DMS 273 (cell line): ENCODE results near the gene CLMP.
A peak's percentile ranks its signal among the peaks of the same experiment; 100 is the strongest.
"Not testable (repeated sequence)": the region's sequence is repeated elsewhere in the genome, so short reads cannot be mapped to it uniquely, and the experiment has no call there.

Source experiments
- DNase-seq: peaks from one replicate; lab custom pipeline; 2025; ENCODE audit not compliant: unreplicated experiment; lab: John Stamatoyannopoulos, UW

Gene CLMP

DNA sequence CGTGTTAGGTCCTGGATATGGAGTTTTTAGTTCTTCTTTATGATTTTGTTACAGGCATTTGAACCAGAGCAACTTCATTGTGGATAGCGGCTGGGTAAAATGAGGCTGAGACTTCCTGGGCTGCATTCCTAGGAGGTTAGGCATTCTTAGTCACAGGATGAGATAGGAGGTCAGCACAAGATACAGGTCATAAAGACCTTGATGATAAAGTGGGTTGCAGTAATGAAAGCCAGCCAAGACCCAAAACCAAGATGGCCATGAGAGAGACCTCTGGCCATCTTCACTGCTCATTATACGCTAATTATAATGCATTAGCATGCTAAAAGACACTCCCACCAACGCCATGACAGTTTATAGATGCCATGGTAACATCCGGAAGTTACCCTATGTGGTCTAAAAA lies 23.4 kb upstream of the CLMP start:
- DNase-seq = no peak

DNA sequence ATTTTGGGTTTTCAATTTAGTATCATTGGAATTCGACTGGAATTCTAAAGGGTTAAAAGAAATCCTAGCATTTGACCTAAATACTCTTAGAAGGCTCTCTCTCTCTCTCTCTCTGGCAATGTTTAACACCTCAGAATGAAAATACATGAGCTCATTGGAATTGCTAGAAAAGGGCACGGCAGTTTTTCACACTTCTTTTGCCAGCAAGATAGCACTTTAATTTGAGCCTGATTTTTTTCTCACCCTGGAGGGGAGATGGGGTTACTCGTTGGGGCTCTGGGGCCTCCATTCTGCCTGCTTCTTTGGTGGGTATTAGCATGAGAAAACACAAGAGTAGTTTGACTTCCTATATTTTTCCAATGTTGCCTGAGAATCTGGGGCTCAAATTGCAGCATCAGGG lies 22.8 kb upstream of the CLMP start:
- DNase-seq = no peak

DNA sequence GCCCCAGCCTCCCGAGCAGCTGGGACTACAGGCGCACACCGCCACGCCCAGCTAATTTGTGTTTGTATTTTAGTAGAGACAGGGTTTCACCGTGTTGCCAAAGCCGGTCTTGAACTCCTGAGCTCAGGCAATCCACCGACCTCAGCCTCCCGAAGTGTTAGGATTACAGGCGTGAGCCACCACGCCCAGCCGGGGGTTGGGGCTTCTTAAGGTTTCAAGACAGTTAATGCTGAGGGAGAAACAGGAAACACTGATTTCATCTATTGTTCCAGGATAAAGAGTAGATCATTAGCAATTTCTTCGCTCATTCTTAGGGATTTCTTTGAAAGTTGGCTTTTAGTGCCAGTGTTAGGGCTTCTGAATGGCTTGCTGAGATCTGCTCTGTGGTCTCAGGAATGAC lies 21.2 kb upstream of the CLMP start:
- DNase-seq = no peak

DNA sequence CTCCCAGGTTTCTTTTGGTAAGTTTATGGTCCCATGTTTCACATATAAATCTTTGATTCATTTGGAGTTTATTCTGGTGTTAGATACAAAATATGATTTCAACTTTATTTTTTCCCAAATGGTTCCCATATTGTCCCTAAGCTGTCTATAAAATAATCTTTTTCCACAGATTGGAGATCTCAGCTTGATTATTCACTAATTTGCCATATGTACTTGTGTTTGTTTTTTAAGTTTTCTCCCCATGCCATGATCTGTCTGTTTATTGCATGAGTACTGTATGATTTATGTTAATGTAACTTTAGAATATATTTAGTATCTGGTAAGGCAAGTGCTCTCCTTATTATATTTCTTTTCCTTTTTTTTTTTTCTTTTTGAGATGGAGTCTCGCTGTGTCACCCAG lies 19.9 kb upstream of the CLMP start:
- DNase-seq = no peak

DNA sequence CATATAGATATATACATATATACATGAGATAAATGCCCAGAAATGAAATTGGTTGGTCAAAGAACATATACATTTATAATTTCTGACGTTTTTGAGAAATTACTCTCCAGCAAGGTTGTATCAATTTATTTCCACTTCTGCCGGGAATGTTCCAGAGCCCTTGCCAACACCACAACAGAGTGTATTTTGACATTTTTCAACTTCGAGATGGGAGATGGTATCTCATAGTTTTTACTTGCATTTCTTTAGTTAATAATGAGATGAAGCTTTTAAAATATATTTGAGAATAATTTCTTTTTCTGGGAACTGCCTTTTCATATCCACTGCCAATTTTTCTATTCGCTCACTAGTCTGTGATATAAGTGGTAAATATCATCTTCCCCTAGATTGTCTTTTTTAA lies 19.3 kb upstream of the CLMP start:
- no peak for DNase-seq

DNA sequence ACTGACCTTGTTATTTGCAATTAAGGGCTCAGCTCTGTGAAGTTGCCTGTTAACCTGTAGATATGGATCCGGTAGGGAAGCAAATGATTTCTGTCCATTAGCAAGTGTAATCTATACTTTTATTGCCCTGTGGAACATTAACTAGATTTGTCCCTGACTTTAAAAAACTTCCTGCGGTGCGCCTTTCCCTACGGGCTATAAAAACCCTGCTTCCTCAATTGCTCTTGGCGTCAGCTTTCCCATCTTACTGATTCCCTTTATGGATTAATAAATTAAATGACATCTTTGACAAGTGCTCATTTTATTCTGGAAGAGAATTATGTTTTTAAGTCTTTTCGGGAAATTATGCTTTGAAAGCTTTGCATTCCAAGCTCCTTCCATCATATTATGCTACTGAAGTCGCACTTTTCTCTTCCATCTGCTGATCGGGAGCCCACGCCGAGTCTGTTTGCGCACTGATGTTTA lies 18.3 kb upstream of the CLMP start:
- DNase-seq = no peak

DNA sequence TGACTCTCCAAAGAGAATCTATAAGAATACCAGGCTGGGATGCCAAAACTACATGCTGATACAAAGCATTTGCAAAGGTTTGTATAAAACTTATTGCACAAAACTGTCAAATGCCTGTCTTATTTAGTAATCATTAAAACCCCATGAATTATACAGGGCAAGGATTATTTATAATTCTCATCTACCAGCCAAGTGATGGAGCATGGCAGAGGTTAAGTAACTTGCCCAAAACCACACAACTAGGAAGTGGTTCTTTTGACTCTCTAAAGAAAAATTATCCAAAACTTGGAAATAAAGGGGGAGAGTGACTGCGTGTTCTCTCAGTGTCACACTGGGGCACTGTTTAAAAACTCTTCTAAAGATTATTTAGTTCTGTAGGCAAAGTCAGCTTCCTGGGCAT lies 17.4 kb upstream of the CLMP start:
- no peak for DNase-seq

DNA sequence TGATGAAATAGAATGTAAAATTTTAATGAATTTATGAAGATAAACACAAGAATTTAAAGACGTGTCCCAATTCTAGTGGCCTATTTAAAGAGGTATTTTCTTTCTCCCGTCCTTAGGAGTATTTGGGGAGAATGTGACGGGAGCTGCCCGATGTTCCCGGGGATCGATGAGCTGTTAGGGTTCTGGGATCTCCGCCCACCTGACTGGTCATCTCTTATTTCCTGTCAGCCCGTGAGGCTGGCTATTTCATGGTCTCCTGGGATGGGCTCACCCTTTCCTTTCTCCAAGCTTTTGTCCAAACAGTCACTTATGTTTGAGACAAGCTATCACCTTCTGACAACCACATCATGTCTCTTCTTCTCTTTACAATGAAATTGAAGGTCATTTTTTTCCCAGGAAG lies 16.9 kb upstream of the CLMP start:
- no peak for DNase-seq

DNA sequence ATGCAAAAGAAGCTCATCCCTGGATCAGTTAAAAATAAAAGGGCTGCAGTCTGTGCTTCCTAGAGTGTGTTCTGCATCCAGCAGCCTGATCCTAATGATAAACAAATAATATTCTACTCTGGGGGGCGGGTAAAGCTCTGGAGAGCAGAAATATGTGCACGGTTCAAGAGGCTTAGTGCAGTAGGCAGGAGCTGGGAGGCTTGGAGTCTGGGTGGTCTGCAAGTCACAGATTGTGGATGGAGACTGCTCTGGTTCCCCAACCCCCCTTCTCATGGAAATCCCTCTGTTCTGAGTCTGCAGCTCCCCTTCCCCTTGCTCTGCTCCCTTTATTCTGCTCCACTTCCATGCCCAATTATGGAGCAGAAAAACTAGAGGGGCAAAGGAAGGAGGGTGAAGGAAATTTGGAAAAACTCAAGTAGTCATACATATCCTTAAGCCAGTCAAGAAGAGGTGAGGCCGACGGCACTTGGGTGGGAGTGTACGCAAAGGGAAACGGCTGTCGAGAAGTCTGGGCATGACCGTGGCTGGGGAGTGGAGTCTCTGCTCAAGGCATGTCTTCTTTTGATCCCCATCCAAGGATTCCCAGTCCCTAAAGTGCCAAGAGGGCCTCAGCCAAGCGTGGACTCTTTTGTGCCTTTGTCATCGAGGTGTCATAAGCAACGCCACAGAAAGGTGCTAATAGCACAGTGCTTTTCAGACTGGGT lies 16.3 kb upstream of the CLMP start:
- no peak for DNase-seq

DNA sequence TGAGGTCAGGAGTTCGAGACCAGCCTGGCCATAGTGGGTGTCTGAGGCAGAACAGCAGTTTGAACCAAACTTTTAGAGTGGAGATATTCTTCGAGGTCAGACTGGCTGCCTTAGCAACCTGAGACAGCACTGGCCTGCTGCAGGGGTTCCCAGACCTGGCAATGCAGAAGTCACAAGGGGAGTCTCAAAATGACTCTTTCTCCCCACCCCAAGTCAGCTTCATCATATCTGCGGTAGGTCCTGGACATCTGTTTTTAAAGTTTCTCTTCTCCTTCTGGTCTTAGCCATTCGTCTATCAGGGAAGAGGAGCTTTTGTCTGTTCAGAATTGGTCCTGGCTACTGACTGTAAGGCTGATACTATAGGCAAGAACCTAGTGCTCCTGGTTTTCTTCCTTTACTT lies 14.5 kb upstream of the CLMP start:
- DNase-seq = no peak

DNA sequence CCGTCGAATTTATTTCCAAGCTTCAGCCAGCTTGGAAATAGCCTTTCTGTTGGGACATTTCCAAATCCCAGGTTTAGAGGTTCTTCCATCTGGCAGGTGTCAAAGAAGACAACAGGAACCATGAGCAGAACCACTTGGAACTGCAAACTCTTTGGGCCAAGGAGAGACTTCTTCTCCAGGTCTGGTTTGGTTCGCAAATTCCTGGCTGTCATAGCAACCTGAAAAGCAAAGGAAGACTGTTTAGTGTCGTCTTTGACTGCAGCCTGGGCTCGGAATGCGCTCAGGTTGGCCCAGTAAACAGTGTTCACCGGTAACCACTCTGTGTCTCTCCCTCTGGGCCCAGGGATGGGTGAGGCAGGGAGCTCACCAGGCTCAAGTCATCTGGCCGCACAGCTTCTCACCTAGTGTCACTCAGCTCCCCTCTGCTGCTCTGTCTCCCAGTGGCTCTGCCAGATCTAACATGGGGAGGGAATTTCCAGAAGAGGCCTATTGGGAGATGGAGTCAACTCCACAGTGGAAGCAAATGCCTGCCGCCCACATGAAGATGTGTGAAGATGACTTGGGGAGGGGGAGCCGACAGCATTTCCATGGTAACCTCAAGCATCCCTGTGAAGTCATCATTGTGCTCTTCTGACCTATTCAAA lies 11.9 kb upstream of the CLMP start:
- no peak for DNase-seq

DNA sequence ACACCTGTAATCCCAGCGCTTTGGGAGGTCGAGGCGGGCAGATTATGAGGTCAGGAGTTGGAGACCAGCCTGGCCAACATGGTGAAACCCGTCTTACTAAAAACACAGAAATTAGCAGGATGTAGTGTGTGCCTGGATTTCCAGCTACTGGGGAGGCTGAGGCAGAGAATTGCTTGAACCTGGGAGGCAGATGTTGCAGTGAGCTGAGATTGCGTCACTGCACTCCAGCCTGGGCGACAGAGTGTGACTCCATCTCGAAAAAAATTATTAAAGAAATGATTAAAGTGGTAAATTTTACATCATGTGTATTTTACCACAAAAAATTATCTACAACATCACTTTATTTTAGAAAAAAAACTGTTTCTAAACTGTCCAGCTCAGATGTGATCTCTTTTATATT lies 11.0 kb upstream of the CLMP start:
- not testable (repeated sequence) for DNase-seq

DNA sequence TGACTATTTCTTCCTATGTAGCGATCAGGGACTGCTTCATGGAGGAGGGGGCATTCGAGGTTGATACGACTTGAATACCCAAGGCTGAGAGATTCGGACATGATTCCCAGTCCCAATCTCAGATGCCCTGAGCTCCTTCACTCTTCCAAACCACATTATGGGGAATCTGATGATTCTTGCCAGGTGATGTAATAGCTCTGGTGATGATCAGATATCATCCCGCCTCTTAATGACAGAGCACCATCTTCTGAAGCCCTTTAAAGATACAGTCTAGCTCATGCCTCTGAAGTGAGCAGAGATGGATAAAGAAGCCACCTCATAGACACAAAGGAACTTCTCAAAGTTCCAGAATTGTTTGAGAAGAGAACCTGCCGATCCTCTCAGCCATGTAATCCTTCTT lies 8.9 kb upstream of the CLMP start:
- DNase-seq = no peak

DNA sequence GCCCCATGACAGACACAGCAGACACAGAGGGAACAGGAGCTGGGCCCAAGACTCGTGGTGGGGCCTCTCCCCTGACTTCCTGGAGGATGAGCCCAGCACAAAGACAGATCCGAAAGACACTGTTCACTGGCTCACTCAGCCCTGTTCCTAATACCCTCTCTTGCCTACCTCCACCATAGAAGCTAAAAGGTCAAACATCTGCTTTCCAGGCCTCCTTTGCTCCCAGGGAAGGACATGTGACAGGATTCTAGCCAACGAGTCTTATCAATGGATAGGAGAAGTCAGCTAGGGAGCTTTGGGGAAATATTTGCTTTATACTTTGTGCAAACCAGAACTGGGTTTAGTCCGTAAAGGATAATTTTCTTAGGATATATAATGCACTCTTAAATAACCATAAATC lies 8.4 kb upstream of the CLMP start:
- DNase-seq = no peak

DNA sequence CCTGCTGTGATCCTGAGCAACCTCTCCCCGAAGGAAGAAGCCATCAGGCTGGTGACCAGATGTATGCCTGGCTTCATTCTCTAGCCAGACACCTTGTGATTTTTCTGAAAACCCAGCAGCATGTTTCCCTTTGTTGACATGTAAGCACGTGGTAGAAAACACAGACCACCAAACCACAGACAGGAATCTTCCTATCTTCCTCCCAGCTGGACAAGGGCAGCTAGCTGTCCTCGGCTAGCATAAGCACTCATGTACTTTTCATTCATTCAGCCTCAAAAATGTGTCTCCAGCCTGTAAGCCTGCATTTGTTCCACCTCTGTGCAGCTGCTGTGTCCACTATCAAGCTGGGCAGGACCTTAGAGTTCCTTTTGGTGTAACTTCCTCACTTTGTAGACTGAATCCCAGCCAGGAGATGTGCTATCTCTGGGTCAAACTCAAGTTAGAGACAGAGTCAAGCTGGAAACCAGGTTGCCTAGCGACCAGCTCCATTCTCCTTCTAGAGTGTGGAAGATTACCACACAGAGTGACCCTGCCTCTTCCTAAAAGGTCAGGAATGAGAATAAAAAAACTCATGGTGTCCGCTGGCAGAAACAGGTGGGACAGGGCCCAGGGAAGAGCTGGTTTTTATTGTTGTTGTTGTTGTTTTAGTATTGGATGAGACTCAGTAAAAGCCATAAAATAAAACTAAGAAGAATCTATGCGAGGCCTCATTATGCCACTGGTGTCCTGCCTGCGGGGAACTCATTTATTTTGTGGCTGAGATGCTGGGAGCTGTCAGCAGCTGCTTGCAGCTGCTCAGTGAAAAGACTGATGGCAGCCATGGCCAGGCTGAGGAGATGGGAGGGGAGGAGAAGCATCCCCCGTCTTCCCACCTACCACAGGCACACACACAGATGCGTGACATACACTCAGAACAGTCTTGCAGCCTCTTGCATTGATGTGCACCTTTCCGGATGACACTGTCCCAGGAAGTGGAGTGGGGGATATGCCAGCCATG lies 7.4 kb upstream of the CLMP start:
- DNase-seq = peak; percentile 18

DNA sequence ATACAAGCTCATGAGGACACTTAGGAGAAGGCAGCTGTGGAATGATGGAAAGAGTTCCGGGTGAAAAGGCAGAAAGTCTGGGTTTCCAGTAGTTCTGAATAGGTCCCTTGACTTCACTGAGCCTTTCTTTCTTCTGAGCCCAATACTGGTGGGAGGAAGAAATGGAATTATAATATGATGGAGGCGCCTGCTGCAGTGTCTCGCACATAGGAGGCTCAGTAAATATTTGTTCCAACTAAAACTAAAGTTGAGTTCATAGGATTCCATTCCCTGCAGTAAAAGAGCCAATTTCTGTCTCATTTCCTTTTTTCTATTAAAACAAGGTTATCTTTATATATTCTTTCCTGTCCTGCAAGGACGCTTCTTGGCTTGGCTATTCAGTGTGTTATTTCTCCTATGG lies 5.2 kb upstream of the CLMP start:
- no peak for DNase-seq

DNA sequence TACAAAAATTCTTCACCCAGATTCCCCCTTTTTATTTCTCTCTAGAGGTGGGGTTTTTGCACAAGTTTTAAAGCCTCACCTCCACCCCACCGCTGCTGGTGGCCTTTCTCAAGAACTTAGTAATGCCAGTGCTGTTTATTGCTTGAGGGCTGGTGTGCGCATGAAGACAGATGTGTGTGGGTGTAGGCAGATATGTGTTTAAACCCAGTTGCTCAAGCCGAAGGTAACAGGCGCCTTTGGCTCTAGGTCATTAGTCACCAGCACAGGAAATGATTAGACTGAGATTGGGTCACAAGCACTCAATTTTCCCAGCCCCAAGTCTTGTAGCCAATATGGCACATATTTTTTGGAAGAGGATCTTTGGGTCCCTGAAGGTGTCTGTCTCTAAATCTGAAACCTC lies 2.7 kb upstream of the CLMP start:
- peak; percentile 36 for DNase-seq

DNA sequence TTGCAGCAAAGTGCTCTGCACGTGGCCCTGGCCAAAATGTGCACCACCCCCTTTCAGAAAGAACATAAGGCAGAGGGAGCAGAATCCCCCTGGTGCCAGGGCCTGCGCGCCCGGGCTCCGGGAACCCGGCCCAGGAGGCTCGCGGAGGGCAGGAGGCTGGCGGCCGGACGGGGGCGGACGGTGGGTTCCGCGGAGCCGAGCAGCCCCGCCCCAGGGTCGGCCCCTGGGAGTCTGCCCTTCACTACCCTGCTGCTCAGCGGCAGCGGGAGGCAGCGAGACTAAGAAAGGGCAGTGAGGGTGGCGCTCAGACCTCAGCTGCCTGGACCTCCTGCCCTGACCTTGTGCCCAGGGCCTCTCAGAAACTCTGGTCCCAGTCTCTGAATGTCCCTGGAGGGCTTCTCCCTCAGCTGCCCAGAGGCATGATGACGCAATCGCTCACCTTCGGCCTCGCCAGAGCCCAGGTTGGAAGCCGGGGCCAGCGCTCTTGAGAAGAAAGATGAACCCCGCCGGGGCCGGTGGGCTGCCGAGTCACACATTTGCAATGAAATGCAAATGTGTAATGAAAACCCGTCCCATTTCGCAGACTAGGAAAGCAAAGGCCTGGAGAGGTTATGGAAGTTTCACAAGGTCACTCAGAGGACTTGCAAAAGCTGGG lies 1.1 kb upstream of the CLMP start:
- no peak for DNase-seq

DNA sequence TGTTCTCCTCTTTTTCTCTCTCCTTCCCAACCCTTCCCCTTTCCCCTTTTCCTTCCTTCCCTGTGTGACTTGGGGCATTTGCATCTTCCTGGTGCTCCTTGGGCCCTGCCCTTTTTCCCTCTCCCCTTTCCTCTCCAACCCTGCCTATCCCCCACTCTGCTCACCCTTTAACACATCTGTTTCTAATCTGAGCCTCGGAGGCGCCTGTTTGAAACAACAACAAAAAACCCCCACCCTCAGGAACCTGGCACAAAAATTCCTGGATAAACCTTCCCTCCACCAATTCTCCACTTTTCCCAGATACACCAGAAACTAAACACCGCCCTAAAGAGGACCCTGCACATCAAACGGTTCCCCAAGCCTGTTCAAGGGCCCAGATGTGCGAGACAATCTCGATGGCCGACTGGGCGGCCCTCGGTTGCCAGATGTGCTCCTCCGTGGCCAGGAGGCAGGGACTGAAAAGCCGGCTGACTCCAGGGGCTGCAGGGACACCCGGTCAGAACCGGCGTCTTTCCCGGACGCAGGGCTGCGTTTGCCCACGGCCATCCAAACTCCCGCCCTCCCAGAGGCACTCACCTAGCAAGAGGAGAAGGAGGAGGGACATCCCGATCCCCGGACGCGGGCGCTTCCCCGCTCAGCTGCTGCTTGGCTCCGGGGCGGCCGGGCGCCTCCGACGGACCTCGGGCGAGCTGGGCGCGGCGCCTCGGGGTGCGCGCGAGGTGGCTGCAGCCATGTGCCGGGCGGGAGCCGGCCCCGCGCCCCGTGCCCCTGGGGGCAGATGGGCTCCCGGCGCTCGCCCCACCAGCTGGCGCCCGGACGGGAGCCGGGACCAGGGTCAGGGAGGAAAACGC lies 486 bp downstream of the CLMP start:
- DNase-seq = peak; percentile 66

DNA sequence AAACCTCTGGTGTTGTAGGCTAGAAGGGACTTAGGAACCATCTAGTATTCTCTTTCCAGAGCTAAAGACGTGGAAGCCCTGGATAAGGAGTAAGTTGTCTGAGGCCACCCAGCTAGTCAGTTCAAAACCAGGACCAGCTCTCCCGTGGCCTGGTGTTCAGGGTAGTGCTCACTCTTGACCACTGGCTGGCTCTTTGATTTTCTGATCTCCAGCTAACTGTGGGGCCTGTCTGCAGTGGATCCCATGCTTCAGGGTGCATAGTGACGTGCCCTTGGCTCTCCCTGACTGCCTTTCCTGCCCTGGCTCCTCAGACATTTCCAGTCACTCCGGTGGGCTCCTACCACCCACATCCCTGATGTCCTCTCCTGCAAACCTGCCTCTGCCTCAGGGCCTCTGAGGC lies 1.3 kb downstream of the CLMP start:
- no peak for DNase-seq
